Uterus (tissue), 2 donors: ENCODE data around the gene IRS2.

ENCODE experiments used
- CTCF ChIP-seq, 4 experiments: fragments of 200-600 bp in 2 of 4; fragments of 450-650 bp in 2 of 4; sonication (generic) in 2 of 4; IDR thresholded peaks; one replicate each; pipeline ENCODE4 v1.5.1; 2016 to 2019; ENCODE audit warnings: antibody characterized with exemption in 4 of 4, mild to moderate bottlenecking in 2 of 4, moderate library complexity in 1 of 4
- POLR2A ChIP-seq, 2 donors: fragments of 450-650 bp; IDR thresholded peaks; one replicate each; pipeline ENCODE4 v1.6.1; 2016; ENCODE audit warnings: antibody characterized with exemption in 2 of 2, mild to moderate bottlenecking in 1 of 2, moderate library complexity in 1 of 2

DNA sequence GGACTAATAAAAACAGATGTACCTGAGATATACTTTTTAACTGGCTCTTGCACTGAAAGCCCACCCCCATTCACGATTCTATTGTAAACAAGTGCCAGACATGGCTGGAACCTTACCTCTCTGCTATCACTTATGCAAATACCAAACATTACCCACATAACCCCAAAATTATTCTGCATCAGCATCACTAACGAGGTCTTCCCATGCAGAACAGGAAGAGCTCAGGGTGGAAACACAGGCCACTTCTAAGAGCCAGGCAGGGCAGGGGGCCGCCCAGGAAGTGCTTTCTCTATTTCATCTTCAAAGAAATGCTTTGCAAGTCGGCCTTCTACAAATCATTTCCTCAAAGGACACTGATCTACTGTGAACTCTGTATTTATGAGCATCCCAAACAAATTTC, 7.3 kb downstream of the IRS2 start:
- no peak for TF ChIP-seq POLR2A (IDR thresholded peaks at IDR 0.05)
- TF ChIP-seq CTCF (IDR thresholded peaks at IDR 0.05): no peak
